Astrocyte (in vitro differentiated cells and primary cell): ENCODE measurements around the gene RPS6KA2.

Experiments
- EZH2 ChIP-seq: IDR thresholded peaks from 2 replicates; pipeline ENCODE4 v1.6.1; 2012; ENCODE audit warnings: mild to moderate bottlenecking, low read length, inconsistent platforms; ENCODE audit not compliant: insufficient read depth
- TF ChIP-seq, protein P1 (sequence below): IDR thresholded peaks from 2 replicates; pipeline ENCODE4 v1.5.1; 2011; ENCODE audit warnings: low read depth, mild to moderate bottlenecking, inconsistent platforms, low read length, moderate library complexity; ENCODE audit not compliant: insufficient read depth

DNA sequence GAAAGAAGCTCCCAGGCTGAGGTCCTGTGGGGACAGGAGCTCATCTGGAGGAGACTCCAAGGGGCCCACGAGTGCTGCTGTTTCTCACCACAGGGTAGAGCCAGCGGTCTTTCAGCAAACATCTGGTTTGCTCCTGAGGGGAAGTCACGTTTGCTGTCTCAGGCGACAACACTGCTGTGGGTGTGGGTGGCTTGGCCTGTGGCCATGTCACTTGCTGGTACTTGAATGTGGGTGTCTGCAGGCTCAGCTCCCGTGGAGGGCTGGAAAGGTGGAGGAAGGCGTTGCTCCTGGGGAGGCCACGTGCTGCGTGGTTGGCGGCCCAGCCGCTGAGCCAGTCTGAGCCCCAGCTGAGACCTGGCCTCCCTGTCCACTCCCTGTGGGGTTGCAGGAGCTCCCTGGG is 191.5 kb downstream of the RPS6KA2 start:
- TF ChIP-seq, protein P1, sequence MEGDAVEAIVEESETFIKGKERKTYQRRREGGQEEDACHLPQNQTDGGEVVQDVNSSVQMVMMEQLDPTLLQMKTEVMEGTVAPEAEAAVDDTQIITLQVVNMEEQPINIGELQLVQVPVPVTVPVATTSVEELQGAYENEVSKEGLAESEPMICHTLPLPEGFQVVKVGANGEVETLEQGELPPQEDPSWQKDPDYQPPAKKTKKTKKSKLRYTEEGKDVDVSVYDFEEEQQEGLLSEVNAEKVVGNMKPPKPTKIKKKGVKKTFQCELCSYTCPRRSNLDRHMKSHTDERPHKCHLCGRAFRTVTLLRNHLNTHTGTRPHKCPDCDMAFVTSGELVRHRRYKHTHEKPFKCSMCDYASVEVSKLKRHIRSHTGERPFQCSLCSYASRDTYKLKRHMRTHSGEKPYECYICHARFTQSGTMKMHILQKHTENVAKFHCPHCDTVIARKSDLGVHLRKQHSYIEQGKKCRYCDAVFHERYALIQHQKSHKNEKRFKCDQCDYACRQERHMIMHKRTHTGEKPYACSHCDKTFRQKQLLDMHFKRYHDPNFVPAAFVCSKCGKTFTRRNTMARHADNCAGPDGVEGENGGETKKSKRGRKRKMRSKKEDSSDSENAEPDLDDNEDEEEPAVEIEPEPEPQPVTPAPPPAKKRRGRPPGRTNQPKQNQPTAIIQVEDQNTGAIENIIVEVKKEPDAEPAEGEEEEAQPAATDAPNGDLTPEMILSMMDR = no peak
- TF ChIP-seq EZH2 = no peak
